HG02798 (cell line): ENCODE data around the gene APBA2.
A peak's percentile ranks its signal among the peaks of the same experiment; 100 is the strongest.
"Not testable (repeated sequence)": the region's sequence is repeated elsewhere in the genome, so short reads cannot be mapped to it uniquely, and the experiment has no call there.

ENCODE experiments used
- ATAC-seq: cut with Tn5 transposase; IDR thresholded peaks from one replicate; pipeline ENCODE4 v1.9.1; 2021; ENCODE audit warnings: mild to moderate bottlenecking; ENCODE audit not compliant: unreplicated experiment, poor library complexity

The APBA2 gene

DNA sequence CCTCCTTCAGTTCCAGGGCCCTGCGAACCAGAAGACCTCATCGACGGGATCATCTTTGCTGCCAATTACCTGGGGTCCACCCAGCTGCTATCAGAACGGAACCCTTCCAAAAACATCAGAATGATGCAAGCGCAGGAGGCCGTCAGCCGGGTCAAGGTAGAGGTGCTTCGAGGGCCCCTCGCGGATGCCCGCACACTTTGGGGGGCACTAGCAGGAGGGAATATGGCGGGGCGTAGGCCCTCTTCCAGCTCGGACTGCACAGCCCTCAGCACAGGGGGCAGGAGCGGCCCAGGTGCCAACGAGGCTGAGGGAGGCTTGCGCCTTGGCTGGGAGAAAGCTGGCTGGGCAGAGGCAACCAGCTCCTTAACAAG lies 207.3 kb downstream of the APBA2 start:
- ATAC-seq = no peak

DNA sequence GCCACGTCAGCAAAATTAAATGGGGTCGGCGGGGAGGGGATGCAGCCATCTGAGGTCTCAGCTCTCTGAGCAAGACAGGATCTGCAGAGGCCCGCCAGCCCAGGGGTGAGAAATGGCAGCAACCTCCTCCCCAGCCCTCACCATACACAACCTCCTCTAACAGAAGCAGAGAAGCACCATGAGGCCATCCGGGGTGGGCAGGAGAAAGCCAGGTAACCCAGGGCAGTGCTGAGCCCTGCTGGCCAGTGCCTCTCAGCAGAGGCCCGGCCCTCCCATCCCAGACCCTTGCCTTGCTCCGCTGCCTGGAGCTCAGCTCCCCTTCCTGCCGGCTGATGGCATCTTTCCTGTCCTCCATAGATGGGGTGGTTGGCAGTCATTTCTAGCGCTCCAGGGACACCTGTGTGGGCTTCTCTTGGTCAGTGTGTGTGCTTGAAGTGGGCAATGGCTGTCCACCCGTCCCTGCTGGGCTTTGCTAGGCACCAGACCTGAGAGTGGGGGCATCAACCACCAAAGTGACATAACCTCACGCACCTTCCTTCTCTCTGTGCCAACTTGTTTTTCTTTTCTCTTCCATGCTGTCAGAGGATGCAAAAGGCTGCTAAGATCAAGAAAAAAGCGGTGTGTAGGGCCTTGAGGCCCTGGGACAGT lies 208.0 kb downstream of the APBA2 start:
- no peak for ATAC-seq

DNA sequence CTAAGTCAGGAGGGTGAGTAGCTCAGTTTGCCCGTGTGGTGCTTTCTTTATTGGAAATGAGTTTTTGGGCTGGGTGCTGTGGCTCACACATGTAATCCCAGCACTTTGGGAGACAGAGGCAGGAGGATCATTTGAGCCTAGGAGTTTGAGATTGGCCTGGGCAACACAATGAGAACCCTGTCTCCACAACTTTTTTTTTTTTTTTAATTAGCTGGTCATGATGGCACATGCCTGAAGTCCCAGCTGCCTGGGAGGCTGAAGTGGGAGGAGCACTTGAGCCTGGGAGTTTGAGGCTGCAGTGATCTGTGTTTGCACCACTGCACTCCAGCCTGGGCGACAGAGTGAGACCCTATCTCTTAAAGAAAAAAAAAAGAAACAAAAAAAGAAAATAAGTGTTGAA lies 208.9 kb downstream of the APBA2 start:
- ATAC-seq = no peak

DNA sequence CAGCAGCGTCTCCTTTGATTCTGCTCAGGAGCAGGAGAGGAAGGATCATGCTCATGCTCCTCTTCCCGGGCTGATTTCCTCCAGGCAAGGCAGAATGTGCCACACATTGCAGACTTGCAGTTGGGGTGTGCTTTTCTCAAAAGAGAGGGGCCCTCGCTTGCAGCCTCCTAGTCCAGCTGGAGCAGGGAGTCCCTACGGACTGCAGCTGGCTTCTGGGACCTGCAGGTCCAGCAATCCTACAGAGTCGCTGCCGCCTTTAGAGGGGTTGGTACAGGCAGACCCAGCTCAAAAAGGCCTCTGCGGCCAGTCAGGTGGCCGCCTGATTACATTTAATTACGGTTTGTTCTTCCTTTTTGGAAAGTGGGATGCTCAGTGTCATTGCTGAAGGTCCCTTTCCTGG lies 210.0 kb downstream of the APBA2 start:
- no peak for ATAC-seq

DNA sequence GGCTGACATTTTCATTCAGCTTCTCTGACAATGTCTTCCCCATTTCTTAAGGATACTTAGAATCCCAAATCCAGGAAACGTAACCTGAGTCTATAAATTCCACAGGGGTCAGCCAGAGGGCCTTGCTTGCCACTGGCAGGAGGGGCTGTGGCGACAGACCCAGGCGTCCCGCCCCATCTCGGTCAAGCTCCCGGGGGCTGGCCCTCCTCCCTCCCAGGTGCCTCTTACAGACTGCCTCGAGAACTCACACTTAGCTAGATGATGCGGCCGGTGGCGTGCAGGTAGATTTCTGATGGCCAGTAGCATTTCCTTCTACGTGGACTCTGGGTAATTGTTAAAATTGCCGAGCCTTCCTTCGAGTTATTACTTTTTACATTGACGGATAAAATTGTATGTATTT lies 211.4 kb downstream of the APBA2 start:
- no peak for ATAC-seq

DNA sequence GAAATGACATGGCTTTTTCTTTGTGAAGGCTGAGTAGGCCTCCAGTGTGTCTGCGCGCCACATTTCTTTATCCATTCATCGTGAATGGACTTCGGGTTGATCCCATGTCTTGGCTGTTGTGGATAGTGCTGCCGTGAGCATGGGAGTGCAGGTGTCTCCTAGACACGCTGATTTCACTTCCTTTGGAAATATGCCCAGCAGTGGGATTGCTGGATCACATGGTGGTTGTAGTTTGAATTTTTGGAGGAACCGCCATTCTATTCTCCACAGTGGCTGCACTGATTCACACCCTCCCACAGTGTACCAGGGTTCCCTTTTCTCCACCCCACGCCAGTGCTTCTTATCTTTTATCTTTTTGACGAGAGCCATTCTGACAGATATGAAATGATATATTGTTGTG lies 212.2 kb downstream of the APBA2 start:
- ATAC-seq = no peak

DNA sequence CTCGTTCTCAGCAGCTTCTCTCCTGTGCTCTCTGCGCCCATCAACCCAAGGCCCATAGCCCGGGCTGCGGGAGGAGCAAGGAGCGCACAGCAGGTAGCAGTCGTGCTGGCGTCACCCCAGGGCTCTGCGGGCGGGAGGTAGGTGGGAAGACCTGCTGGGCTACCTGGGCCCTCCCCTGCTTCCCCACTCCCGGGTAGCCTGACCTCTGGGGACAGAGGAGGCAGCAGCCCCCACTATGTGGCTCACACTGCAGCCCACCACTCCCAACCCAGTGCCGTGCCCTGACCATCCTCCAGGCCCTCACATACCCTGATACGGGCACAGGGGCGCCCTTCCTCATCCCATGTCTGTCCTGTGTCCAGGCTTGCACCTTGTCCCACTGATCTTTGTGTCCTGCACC lies 212.9 kb downstream of the APBA2 start:
- no peak for ATAC-seq

DNA sequence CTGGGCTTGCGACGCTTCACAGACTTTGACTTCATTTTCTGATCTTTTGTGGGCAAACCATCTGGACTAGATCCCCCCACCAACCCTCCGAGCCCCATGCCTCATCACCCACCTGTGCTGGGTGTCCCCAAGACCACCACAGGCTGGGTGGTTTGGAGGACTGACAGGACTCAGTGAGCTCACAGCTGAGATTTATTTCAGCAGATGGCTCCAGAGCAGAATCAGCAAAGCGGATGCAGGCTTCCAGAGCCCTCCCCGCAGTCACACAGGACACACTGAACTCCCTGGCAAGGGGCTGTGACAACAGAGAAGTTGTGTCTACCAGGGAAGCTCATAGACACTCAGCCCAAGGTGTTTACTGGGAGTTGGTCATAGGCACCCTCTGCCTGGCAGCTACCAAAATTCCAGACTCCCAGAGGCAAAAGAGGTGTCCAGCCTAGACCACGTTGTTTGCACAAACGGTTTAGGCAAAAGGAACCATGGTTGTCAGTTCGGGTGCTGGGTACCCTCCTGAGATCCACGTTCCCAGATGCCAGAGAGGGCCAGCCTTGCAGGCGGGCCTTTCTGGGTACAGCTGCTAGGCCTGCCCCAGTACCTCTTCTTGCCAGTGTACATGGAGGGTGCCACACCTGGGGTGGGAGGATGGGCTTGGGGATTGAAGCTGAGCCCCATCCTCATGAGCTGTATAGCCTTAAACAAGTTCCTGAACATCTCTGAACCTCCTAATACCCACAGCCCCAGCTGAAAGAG lies 213.5 kb downstream of the APBA2 start:
- no peak for ATAC-seq

DNA sequence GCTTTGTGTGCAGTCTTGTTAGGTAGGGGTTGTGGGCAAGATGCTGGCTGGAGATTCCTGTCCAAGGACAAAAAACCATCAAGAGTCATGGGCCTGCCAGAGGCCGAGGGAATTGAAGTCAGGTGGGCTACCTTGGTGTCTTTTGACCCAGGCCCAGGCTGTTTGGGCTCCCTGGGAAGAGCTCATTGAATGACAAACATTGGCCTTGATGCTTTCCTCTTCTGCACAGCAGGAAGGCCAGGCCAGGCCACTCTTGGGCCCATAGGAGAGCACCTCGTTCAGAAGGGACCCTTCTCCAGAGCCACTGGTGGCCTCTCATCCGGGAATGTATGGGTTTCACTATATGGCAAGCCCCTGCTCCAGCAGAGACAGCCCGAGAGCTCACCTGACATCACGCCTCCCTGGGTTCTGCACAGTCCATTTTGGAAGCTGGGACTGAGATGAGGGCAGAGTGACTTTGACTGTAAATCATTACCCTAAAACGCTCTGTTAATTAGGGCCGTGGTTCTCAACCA lies 214.8 kb downstream of the APBA2 start:
- no peak for ATAC-seq

DNA sequence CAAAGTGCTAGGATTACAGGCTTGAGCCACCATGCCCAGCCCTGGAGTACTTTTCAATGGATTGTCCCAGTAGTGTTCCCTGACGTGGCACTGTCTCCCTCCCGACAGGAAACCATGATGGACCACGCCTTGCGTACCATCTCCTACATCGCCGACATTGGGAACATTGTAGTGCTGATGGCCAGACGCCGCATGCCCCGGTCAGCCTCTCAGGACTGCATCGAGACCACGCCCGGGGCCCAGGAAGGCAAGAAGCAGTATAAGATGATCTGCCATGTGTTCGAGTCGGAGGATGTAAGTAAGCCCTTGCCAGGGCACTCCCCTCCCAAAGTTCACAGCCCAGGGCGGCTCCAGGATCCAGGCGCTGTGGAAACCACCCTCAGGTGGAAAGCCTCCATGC lies 215.7 kb downstream of the APBA2 start:
- no peak for ATAC-seq

DNA sequence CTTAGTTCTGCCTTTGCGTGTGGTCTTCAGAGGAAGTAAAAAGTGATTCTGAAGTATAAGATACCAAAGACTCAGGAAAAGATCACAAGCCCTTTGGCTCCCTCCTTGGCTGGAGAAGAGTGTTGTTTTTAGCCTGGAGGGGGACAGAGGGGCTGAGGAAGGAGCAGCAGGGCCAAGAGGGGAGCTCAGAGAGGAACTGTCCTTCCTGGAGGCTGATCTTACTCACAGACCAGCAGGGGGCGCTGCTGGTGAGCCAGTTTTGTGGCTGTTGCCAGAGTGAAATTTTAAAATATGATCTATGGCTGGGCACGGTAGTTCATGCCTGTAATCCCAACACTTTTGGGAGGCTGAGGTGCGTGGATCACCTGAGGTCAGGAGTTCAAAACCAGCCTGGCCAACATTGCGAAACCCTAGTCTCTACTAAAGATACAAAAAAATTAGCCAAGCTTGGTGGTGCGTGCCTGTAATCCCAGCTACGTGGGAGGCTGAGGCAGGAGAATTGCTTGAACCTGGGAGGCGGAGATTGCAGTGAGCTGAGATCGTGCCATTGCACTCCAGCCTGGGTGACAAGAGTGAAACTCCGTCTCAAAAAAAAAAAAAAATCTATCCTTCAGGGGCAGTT lies 216.5 kb downstream of the APBA2 start:
- not testable (repeated sequence) for ATAC-seq

DNA sequence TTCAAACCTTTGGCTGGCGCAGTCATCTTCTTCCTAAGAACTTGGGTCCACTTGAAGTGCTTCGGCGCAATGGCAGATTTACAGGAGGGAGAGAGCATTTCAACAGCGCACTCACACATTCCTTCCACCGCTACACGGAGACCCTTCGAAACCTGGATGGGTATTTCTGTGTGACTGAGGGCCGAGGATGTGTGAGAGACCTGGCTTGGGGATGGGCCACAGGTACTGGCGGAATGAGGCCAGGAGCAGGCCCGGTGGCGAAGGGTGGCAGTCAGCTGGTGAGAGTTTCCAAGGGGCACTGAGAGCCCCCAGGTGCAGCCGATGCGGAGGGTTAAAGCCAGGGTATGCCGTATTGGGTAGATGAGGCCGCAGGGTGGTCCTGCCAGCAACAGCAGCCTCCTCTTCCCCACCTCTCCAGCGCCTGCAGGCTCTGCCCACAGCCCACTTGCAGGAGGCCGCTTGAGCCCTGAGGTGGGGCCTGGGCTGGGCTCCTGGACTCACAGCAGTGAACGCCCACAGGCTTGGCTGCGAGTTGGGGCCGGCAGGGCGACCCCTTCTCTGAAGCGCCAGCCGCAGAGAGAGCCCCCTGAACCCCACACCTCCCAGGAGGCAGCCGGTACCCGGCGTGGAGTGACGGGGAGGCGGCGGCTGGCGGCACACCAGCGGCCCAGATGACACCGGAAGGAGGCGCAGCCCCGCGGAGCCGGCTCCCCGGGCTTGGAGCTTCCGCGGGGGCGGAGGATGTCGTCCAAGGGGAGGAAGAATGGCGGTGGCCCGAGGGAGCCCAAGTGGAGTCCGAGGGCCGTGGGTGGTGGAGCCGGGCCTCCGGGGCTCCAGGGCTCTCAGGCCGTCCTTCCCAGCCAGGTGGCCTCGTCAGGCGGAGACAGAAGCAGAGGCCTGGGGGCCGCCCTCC lies 217.4 kb downstream of the APBA2 start:
- ATAC-seq = no peak

DNA sequence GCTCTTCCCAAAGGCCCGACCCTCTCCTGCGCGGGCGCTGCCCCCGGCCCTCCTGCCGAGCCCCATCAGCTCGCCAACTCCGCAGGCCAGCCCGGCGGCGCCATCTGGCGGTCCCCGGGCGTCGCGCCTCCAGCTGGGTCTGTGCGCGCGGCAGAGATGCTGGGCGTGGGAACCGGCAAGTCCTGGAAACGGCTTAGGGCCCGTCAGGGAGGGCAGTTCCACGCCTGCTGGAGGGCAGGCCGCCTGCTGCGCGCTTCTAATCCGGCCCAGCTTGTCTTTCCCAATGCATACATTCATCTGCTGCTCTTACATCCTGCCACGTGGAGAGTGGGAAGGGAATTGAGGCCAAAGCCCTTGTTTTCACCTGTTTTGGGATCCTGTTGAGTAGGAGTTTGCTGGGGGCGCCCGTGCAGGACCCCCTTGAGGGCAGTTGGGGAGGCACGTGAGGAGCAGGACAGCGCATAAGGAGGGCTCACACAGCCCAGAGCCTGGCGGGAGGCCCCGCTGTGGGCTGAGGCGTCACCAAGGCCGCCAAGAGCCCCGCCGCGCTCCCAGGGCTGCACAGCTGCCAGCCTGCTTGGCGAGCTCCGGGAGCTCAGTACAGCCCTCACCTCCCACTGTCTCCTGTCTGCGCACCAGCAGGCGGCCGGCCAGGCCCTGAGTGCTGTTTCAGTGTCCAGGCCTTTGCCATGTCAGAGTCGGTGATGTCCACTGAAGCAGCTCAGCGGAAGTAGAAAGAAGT lies 218.2 kb downstream of the APBA2 start:
- ATAC-seq = peak; percentile 58

DNA sequence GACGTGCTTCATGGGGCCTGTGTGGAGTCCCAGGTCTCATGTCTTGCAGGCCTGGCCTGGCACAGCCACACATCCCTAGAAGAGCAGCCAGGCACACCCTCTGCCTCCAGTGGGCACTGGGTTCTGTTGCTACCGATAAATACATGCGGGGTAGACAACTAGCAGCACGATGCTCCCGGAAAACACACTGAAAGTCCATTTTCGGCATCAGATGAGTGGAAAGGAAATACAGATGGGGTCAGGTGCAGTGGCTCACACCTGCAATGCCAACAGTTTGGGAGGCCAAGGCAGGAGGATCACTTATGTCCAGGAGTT lies 218.7 kb downstream of the APBA2 start:
- no peak for ATAC-seq

DNA sequence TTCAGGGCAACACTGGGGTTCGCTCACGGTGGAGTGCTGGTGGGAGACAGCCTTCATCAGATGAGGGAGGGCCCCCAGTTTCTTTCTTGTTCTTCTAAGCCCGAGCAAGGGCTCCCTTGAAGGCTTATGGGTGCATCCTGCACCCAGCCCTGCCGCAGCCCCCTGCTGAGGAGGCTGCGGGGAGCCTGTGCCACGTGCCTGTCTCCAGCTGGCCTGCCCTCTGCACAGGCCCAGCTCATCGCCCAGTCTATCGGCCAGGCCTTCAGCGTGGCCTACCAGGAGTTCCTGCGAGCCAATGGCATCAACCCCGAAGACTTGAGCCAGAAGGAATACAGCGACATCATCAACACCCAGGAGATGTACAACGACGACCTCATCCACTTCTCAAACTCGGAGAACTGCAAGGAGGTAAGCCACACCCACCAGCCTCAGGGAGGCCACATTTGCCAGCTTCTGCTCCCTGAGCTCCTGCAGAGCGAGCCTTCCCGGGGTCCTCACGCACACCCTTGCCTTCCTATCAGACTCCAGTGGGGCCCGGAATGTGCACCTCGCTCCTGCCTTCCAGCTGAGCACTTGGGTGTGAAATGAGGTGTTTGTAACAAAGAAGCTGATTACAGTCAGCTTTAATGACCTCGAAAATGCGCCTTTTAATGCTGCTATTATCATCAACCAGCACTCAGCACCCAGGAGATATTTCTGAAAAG lies 219.5 kb downstream of the APBA2 start:
- ATAC-seq = no peak

DNA sequence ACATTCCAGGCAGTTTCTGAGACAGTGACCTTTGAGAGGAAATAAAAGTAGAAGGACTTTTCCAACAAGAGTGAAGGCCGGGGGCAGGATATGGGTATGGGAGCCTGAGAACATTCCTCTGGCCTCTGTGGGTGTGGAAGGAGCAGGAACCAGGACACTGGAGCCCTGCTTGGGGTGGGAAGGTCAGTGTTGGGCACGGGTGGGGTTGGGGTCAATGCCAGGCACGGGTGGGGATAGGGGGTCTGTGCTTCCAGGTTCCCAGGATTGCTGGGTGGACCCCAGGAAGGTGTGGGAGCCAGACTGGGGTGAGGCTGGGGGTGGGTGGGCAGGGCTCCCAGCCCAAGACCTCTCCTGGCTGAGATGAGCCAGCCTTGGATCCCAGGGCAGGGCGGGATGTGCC lies 220.3 kb downstream of the APBA2 start:
- no peak for ATAC-seq

DNA sequence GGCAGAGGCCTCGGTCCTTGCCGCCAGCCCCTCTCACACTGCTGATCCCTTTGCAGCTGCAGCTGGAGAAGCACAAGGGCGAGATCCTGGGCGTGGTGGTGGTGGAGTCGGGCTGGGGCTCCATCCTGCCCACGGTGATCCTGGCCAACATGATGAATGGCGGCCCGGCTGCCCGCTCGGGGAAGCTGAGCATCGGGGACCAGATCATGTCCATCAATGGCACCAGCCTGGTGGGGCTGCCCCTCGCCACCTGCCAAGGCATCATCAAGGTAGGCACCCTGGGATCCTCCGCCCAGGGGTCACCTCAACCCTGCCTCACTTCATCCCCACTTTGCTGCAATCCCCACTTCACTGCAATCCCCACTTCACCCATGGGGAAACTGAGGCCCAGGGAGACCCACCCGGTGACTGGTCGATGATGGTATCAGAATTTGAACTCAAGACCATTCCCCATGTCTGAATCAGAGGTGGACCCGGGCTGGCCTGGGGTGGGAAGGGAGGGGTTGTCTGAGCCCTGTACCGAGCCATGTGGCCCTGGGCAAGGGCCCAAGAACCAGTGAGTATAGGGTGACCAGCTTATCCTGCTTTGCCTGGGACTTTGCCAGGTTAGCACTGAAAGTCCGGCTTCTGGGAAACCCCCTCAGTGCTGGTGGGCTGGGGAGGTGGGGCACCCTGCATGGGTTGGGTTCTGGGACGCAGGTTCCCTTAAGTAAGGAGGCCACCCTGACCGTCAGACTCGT lies 220.9 kb downstream of the APBA2 start:
- ATAC-seq = no peak

DNA sequence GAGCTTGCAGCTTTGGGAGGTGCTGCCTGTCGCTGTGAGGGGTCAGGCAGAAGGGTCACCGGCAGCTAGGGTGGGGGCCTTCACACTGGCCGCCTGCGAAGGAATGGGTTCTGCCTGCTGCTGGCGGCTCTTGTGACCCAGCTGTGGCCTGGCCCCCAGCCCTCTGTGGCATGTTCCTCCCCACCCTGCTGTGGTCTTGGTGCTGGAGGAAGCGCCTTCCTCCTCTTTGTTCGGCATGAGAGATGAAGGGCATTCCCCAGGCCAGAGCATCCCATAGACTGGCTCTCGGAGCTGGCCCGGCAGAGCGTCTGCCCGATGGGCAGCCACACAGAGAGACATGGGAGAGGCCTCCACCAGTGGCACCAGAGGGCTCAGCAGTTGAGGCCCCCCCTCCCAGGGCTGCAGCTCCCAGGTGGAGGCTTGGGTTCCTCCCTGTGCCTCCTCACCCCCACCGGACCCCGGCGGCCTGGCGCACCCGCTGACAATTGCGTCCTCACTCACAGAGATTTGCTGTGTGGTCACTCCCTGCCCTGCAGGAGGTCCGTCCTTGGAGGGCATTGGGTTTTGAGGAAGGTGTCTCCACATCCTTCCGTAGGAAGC lies 221.6 kb downstream of the APBA2 start:
- ATAC-seq = no peak
